Measurements from ENCODE around the gene RERGL.

Gene RERGL

DNA sequence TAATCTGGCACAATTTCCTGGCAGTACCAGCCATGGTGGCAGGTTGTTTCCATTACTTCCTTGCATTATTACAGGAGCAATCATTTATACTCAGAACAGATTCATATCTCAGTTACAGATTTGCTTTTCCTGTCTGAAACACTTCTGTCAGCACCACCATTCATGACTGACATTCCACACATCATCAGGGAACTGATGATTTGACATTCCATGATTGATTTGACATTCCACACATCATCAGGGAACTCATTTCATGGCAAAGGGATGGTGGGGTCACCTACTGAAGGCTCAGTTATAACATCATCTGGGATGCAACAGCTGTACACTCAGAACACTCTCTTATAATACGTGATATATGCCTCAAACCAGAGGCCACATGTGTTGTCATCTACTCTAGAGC, 30.9 kb upstream of the RERGL start:
- no peak overlapping the region for H3K4me3 ChIP-seq (ENCODE audit: low read depth, low read length)
- TF ChIP-seq, protein P1, sequence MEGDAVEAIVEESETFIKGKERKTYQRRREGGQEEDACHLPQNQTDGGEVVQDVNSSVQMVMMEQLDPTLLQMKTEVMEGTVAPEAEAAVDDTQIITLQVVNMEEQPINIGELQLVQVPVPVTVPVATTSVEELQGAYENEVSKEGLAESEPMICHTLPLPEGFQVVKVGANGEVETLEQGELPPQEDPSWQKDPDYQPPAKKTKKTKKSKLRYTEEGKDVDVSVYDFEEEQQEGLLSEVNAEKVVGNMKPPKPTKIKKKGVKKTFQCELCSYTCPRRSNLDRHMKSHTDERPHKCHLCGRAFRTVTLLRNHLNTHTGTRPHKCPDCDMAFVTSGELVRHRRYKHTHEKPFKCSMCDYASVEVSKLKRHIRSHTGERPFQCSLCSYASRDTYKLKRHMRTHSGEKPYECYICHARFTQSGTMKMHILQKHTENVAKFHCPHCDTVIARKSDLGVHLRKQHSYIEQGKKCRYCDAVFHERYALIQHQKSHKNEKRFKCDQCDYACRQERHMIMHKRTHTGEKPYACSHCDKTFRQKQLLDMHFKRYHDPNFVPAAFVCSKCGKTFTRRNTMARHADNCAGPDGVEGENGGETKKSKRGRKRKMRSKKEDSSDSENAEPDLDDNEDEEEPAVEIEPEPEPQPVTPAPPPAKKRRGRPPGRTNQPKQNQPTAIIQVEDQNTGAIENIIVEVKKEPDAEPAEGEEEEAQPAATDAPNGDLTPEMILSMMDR (IDR thresholded peaks at IDR 0.05; ENCODE audit: insufficient read depth, low read length, missing control alignments) = no peak
- DNase-seq (ENCODE audit: low read depth, low spot score) = no peak
- ChIA-PET CTCF (no interaction called here), POLR2A (no interaction called here)

DNA sequence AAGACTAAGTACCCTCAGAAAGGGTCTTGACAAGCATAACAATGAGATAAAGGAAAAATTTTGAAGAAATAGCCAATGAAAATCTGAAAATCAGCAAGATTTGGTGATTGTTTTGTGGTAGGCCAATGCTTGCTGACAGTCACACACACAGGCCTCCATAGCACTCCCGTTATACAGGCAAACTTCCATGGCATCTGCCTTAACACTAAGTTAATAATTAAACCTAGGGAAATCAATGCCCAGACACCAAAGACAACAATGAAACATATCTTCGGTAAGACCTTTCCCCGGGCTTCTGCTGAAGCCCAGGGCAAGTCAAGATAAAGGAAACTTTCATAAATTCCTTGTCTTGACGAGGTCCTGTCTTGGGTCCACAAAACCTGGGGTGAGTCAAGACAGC, 18.6 kb upstream of the RERGL start:
- TF ChIP-seq, protein P1 (IDR thresholded peaks at IDR 0.05; ENCODE audit: insufficient read depth, low read length, missing control alignments) = no peak
- POLR2A ChIA-PET = no interaction called here
- H3K4me3 ChIP-seq (ENCODE audit: low read depth, low read length) = no peak overlapping the region
- CTCF ChIA-PET = no interaction called here
- DNase-seq (ENCODE audit: low read depth, low spot score) = no peak

DNA sequence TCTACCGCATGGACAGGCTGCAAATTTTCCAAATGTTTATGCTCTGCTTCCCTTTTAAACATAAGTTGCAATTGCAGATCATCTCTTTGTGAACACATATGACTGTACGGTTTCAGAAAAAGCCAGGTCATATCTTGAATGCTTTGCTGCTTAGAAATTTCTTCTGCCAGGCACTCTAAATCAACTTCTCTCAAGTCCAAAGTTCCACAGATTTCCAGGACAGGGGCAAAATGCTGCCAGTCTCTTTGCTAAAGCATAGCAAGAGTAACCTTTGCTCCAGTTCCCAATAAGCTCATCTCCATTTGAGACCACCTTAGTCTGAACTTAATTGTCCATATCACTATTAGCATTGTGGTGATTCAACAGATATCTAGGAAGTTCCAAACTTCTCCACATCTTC, 13.6 kb upstream of the RERGL start:
- DNase-seq (ENCODE audit: low read depth, low spot score) = no peak
- no peak overlapping the region for H3K4me3 ChIP-seq (ENCODE audit: low read depth, low read length)
- TF ChIP-seq, protein P1 (IDR thresholded peaks at IDR 0.05; ENCODE audit: insufficient read depth, low read length, missing control alignments) = no peak
- POLR2A ChIA-PET = no interaction called here
- CTCF ChIA-PET = no interaction called here

DNA sequence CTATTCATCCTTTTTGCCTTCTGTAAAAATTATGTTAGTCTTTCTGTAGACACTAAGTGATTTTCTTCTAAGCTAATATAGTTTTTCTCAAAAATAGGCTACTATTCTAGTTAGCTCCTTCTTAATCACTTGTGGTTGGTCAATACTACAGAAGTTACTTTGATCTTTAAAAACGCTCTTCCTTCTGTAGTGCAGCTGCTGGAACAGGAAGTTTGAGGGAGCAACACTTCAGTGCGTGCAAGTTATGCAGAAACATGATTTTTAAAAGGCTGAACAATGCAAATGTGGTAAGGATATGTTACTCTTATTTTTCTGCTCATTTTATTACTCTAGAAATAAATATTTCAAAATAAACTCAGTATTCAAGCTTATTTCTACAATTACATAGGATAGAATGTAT, 11.1 kb upstream of the RERGL start:
- TF ChIP-seq, protein P1 (IDR thresholded peaks at IDR 0.05; ENCODE audit: insufficient read depth, low read length, missing control alignments) = no peak
- ChIA-PET CTCF (no interaction called here), POLR2A (no interaction called here)
- DNase-seq (ENCODE audit: low read depth, low spot score) = no peak
- no peak overlapping the region for H3K4me3 ChIP-seq (ENCODE audit: low read depth, low read length)

DNA sequence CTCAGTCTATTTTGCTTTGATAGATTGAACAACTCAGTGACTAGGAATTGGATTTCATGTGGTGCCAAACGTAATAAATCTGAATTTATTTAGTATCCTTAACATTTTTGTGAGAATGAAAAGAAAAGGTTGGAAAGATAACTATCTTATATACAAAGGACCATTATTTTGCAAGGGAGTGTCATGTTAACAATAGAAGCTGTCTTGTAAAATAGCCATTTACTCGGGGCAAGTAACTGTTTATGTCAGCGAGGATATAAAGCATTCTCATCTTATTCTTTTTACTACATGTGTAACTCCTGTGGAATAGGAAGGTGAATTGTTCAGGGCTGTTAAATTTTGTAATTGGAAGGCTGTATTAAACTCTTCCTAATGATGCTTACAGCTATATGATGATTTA, 5.9 kb downstream of the RERGL start:
- no peak for DNase-seq (ENCODE audit: low read depth, low spot score)
- ChIA-PET CTCF (no interaction called here), POLR2A (no interaction called here)
- TF ChIP-seq, protein P1 (IDR thresholded peaks at IDR 0.05; ENCODE audit: insufficient read depth, low read length, missing control alignments) = no peak
- H3K4me3 ChIP-seq (ENCODE audit: low read depth, low read length) = no peak overlapping the region

DNA sequence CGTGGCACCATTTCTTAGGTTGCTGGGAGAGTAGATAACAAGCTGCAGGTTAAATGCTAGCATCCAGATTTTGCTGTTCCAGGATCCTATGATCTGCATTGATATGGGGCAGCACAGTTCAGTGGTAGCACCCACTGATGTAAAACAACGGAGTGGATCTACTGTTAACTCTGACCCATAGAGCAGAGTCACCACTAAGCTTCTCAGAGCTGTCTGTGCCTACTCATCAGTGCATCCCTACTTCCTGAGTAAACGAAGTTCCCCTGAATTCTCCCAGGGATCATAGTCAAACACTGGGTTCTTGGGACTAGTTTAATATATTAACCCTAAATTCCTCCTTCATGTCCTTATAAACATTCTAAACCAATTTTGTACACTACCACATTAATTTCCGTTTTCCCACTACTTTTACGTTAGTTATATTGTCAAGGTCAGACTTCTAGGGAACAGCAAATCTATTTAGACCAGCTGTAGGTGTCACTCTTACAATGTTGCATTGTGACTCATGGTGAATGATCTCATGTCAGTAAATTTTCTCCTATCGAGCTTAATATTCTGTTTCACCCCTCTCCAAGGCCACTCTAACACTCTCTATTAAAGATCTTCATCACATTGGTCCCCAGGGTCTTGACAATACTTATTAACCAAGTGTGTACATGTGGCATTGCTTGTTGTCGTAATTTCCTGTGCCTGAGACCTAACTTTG, 10.3 kb downstream of the RERGL start:
- TF ChIP-seq, protein P1 (IDR thresholded peaks at IDR 0.05; ENCODE audit: insufficient read depth, low read length, missing control alignments) = no peak
- ChIA-PET CTCF (no interaction called here), POLR2A (no interaction called here)
- DNase-seq (ENCODE audit: low read depth, low spot score) = no peak
- H3K4me3 ChIP-seq (ENCODE audit: low read depth, low read length) = no peak overlapping the region

Data from AG04449 (cell line).